ENCODE measurements around the gene DAPK2.

Gene DAPK2

GRCh38 chr15:63983061-63983711 is 63.1 kb downstream of the DAPK2 start:
- no peaks in the 10 kb centered on the region for H3K9me3 ChIP-seq (ENCODE audit: insufficient read depth, low read length)
- H2AFZ ChIP-seq (ENCODE audit: low read depth, low read length): no peak overlapping the region
- H3K36me3 ChIP-seq (replicated peaks; ENCODE audit: low read depth, low read length): no peaks in the 10 kb centered on the region
- H4K20me1 ChIP-seq (ENCODE audit: insufficient read depth, low read length): no peaks in the 10 kb centered on the region
- H3K9ac ChIP-seq (ENCODE audit: low read length): no peak overlapping the region
- no peaks in the 10 kb centered on the region for H3K79me2 ChIP-seq (ENCODE audit: low read length)
- H3K27ac ChIP-seq (ENCODE audit: low read length): no peak overlapping the region
- H3K4me1 ChIP-seq (ENCODE audit: low read length): peaks cover 51% of the 10 kb centered on the region
- no peak overlapping the region for H3K4me3 ChIP-seq (ENCODE audit: low read length)
- peak; percentile 27 for TF ChIP-seq CTCF (IDR thresholded peaks at IDR 0.05; ENCODE audit: low read depth, low read length)
- TF ChIP-seq EZH2phosphoT487 (IDR thresholded peaks at IDR 0.05; ENCODE audit: low read depth): no peak
- no peak overlapping the region for H3K4me2 ChIP-seq (ENCODE audit: low read length)
- H3K27me3 ChIP-seq (ENCODE audit: low read depth, low read length): no peaks in the 10 kb centered on the region

GRCh38 chr15:63982381-63982854 is 63.9 kb downstream of the DAPK2 start:
- Histone ChIP-seq H3K27ac (ENCODE audit: low read length) (no peak overlapping the region), H3K27me3 (ENCODE audit: low read depth, low read length) (no peaks in the 10 kb centered on the region), H3K4me2 (ENCODE audit: low read length) (no peak overlapping the region)

GRCh38 chr15:63981596-63982320 is 64.5 kb downstream of the DAPK2 start:
- TF ChIP-seq EZH2phosphoT487 (IDR thresholded peaks at IDR 0.05; ENCODE audit: low read depth): no peak
- TF ChIP-seq CTCF (IDR thresholded peaks at IDR 0.05; ENCODE audit: low read depth, low read length): no peak
- H3K27ac ChIP-seq (ENCODE audit: low read length): no peak overlapping the region
- no peak overlapping the region for H2AFZ ChIP-seq (ENCODE audit: low read depth, low read length)
- H3K36me3 ChIP-seq (replicated peaks; ENCODE audit: low read depth, low read length): no peaks in the 10 kb centered on the region
- no peaks in the 10 kb centered on the region for H3K79me2 ChIP-seq (ENCODE audit: low read length)
- peaks cover 38% of the 10 kb centered on the region for H3K4me1 ChIP-seq (ENCODE audit: low read length)
- H3K4me2 ChIP-seq (ENCODE audit: low read length): no peak overlapping the region
- H3K4me3 ChIP-seq (ENCODE audit: low read length): no peak overlapping the region
- H3K9me3 ChIP-seq (ENCODE audit: insufficient read depth, low read length): no peaks in the 10 kb centered on the region
- H3K27me3 ChIP-seq (ENCODE audit: low read depth, low read length): no peaks in the 10 kb centered on the region
- no peaks in the 10 kb centered on the region for H4K20me1 ChIP-seq (ENCODE audit: insufficient read depth, low read length)
- no peak overlapping the region for H3K9ac ChIP-seq (ENCODE audit: low read length)

More at GRCh38 chr15:63982381-63982854, 63.9 kb downstream of the DAPK2 start:
- Histone ChIP-seq H3K9me3 (ENCODE audit: insufficient read depth, low read length) (no peaks in the 10 kb centered on the region), H3K9ac (ENCODE audit: low read length) (no peak overlapping the region), H3K4me1 (ENCODE audit: low read length) (peaks cover 43% of the 10 kb centered on the region), H2AFZ (ENCODE audit: low read depth, low read length) (no peak overlapping the region), H3K36me3 (replicated peaks; ENCODE audit: low read depth, low read length) (no peaks in the 10 kb centered on the region), H3K4me3 (ENCODE audit: low read length) (no peak overlapping the region), H3K79me2 (ENCODE audit: low read length) (no peaks in the 10 kb centered on the region), H4K20me1 (ENCODE audit: insufficient read depth, low read length) (no peaks in the 10 kb centered on the region)
- TF ChIP-seq EZH2phosphoT487 (IDR thresholded peaks at IDR 0.05; ENCODE audit: low read depth) (no peak), CTCF (IDR thresholded peaks at IDR 0.05; ENCODE audit: low read depth, low read length) (no peak)

GRCh38 chr15:63979262-63979793 is 67.0 kb downstream of the DAPK2 start:
- no peak for TF ChIP-seq EZH2phosphoT487 (IDR thresholded peaks at IDR 0.05; ENCODE audit: low read depth)
- no peak for TF ChIP-seq CTCF (IDR thresholded peaks at IDR 0.05; ENCODE audit: low read depth, low read length)
- H3K4me1 ChIP-seq (ENCODE audit: low read length): peaks cover 17% of the 10 kb centered on the region
- H4K20me1 ChIP-seq (ENCODE audit: insufficient read depth, low read length): no peaks in the 10 kb centered on the region
- H3K79me2 ChIP-seq (ENCODE audit: low read length): no peaks in the 10 kb centered on the region
- no peaks in the 10 kb centered on the region for H3K27me3 ChIP-seq (ENCODE audit: low read depth, low read length)
- no peak overlapping the region for H3K27ac ChIP-seq (ENCODE audit: low read length)
- no peaks in the 10 kb centered on the region for H3K36me3 ChIP-seq (replicated peaks; ENCODE audit: low read depth, low read length)
- H3K9me3 ChIP-seq (ENCODE audit: insufficient read depth, low read length): no peaks in the 10 kb centered on the region
- H3K9ac ChIP-seq (ENCODE audit: low read length): no peak overlapping the region
- no peak overlapping the region for H2AFZ ChIP-seq (ENCODE audit: low read depth, low read length)
- H3K4me2 ChIP-seq (ENCODE audit: low read length): no peak overlapping the region
- H3K4me3 ChIP-seq (ENCODE audit: low read length): no peak overlapping the region

Measured in OCI-LY3 (cell line).